ENCODE results near the gene AGXT. TPM values are rescaled to one million over a fixed set of nuclear protein-coding genes. Genes with fewer than 3 reads are reported as not detected.

Gene AGXT
- total RNA-seq, 1 donor from 2014 or later, result not detected

DNA sequence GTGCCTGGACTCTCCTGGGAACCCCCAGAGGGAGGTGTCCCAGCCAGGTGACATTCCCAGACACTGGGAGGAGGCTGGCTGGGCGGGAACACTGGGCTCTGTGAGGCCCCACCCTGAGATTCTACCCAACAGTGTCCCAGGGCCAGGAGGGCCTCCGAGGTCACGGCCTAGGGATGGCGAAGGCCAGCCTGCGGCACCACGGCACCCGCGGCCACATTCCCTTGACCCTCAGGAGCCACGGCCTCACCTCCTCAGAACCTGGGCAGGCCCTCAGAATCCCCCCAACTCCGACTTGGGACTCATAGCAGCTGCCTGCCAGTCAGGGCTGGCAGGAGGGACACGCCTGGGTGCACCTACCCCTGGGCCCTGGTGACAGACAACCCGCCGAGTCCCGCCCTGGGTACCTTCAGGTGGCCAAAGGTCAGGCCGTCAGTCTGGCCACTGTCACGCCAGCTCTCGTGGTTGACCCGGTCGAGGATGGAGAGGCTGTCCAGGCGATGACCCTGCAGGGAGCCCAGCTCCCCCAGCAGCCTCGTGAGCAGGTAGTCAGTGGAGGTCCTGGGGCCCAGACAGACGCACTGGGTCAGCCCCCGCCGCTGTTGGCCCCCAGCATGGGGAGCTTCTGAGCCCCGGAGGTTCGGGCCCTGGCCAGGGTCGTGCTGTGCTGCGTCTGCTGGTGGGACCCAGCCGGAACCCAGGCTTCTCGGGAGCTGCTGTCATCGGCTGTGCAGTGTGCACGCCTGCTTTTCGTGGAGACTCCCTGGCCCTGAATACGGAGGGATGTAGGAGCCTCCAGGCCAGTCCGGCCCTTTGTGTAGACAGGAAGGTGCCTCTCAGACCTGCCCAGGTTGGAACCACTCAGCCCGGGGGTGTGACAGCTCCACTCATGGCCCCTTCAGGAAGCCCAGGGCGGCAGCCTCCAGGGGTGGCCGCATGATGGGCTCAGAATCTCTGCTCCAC lies 21.3 kb downstream of the AGXT start:
- no peaks in the 10 kb centered on the region for H3K4me1 ChIP-seq
- no peaks in the 10 kb centered on the region for H3K36me3 ChIP-seq
- H3K9me3 ChIP-seq (replicated peaks), result no peaks in the 10 kb centered on the region
- no peak for DNase-seq
- intact Hi-C loops (cut with micrococcal nuclease), result no loop called here
- H3K27me3 ChIP-seq (ENCODE audit: low read depth), result peaks cover 3% of the 10 kb centered on the region
- TF ChIP-seq, protein P1, sequence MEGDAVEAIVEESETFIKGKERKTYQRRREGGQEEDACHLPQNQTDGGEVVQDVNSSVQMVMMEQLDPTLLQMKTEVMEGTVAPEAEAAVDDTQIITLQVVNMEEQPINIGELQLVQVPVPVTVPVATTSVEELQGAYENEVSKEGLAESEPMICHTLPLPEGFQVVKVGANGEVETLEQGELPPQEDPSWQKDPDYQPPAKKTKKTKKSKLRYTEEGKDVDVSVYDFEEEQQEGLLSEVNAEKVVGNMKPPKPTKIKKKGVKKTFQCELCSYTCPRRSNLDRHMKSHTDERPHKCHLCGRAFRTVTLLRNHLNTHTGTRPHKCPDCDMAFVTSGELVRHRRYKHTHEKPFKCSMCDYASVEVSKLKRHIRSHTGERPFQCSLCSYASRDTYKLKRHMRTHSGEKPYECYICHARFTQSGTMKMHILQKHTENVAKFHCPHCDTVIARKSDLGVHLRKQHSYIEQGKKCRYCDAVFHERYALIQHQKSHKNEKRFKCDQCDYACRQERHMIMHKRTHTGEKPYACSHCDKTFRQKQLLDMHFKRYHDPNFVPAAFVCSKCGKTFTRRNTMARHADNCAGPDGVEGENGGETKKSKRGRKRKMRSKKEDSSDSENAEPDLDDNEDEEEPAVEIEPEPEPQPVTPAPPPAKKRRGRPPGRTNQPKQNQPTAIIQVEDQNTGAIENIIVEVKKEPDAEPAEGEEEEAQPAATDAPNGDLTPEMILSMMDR (IDR thresholded peaks at IDR 0.05; ENCODE audit: borderline replicate concordance), result no peak
- H3K27ac ChIP-seq (replicated peaks), result no peak overlapping the region
- no peak overlapping the region for H3K4me3 ChIP-seq

DNA sequence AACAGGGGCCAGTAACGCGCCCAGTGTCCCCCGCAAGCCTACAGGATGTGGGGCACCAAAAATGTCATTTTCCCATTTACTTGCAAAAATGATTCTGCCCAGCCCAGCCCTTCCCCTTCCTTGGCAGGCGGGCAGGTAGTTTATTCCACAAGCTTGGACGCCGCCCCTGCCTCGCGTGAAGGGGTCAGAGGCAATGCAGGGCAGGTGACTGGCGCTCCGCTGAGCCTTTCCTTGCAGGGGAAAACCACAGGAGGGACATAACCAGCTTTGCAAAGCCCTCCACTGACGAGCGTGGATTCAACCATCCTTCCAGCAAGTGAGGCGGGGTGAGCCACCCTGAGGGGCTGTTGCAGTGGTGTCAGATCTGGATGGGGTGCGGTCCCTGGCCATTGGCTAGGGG lies 22.1 kb downstream of the AGXT start:
- Histone ChIP-seq H3K36me3 (no peaks in the 10 kb centered on the region), H3K4me3 (no peak overlapping the region), H3K27ac (replicated peaks) (no peak overlapping the region), H3K9me3 (replicated peaks) (no peaks in the 10 kb centered on the region), H3K27me3 (ENCODE audit: low read depth) (peaks cover 8% of the 10 kb centered on the region), H3K4me1 (no peaks in the 10 kb centered on the region)
- no peak for DNase-seq
- TF ChIP-seq, protein P1 (IDR thresholded peaks at IDR 0.05; ENCODE audit: borderline replicate concordance), result no peak
- intact Hi-C loops (cut with micrococcal nuclease), result no loop called here

DNA sequence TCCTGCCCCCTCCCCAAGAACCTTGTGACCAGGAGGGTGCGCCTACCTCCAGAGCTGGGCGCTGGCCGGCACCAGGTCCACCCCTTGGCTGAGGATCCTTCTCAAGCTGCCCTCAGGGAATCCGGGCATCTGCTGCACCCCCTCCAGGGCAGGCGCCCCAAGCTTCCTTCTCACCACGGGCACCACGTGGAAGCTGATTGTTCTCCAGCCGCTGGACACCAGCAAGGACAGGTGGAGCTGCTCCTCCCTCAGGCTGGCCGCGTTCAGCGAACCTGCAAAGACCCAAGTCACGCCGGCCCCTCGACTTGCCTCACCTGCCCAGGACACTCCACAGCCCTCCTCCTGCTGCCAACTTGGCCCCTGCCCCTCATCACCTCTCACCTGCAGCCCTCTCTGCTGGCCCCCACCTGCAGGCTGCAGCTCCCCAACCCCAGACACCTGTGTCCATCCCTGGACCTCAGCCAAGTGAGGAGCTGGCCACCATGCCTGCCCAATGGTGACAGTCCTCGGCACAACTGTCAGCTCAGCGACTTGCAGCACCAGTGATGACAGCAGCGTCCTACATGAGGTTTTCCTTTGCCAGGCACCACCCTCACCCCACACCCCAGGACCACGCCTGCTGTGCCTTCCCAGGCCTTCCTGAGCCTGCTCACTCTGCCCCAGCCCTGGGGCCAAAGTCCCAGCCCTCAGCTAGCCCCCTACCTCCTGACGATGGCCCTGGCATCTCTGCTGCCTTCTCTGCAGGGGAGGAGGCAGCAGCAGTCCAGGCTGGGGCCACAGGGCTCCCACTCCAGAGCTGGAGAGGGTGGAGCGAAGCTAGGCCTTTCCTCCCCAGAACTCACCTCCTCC lies 23.1 kb downstream of the AGXT start:
- Histone ChIP-seq H3K27ac (replicated peaks) (no peak overlapping the region), H3K27me3 (ENCODE audit: low read depth) (peaks cover 15% of the 10 kb centered on the region), H3K4me1 (no peaks in the 10 kb centered on the region), H3K4me3 (no peak overlapping the region), H3K36me3 (no peaks in the 10 kb centered on the region), H3K9me3 (replicated peaks) (no peaks in the 10 kb centered on the region)
- TF ChIP-seq, protein P1 (IDR thresholded peaks at IDR 0.05; ENCODE audit: borderline replicate concordance), result no peak
- no peak for DNase-seq
- intact Hi-C loops (cut with micrococcal nuclease), result no loop called here

DNA sequence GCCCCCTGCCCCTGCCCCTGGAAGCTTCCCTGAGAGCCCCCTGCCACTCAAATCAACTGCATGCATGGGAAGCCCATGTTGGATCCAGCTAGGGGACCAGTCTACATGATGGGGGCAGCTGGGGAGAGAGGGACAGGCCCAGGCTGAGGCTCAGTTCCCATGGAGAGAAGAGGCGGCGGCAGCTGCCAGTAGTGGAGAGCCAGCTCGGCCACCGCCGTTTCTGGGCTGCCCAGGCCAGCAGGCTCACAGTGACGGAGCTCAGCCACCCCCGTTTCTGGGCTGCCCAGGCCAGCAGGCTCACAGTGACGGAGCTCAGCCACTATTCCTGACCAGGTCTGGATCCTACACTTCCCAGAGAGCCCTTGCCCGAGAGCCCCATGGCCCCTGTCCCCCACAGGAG lies 23.7 kb downstream of the AGXT start:
- intact Hi-C loops (cut with micrococcal nuclease), result no loop called here
- Histone ChIP-seq H3K4me3 (no peak overlapping the region), H3K4me1 (peaks cover 4% of the 10 kb centered on the region), H3K36me3 (no peaks in the 10 kb centered on the region), H3K27ac (replicated peaks) (no peak overlapping the region), H3K27me3 (ENCODE audit: low read depth) (peaks cover 19% of the 10 kb centered on the region), H3K9me3 (replicated peaks) (no peaks in the 10 kb centered on the region)
- DNase-seq, result no peak
- TF ChIP-seq, protein P1 (IDR thresholded peaks at IDR 0.05; ENCODE audit: borderline replicate concordance), result no peak

DNA sequence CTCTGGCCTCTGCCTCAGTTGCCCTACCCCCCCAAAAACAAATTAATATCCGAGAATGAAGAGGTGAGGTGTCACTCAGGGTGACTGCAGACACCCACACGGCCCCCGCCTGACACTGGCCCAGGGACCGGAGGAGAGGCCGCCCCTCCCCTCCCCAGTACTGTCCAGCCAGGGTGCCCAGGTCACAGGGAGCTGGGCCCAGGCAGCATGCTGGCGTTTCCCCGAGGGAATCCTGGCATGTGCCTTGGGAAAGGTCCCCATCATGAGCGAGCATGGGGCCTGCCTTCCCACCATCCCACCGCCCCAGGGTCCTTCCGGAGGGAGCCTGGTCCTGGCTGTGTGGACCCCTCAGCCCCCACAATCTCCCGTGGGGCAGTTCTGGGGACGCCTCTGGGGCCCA lies 24.3 kb downstream of the AGXT start:
- intact Hi-C loops (cut with micrococcal nuclease), result no loop called here
- no peak overlapping the region for H3K4me3 ChIP-seq
- no peak overlapping the region for H3K27ac ChIP-seq (replicated peaks)
- TF ChIP-seq, protein P1 (IDR thresholded peaks at IDR 0.05; ENCODE audit: borderline replicate concordance), result no peak
- H3K9me3 ChIP-seq (replicated peaks), result no peaks in the 10 kb centered on the region
- H3K36me3 ChIP-seq, result no peaks in the 10 kb centered on the region
- H3K4me1 ChIP-seq, result peaks cover 10% of the 10 kb centered on the region
- H3K27me3 ChIP-seq (ENCODE audit: low read depth), result peaks cover 21% of the 10 kb centered on the region
- no peak for DNase-seq
